HCEC 1CT (cell line): ENCODE measurements around the gene SERTAD3.
"Not testable (repeated sequence)": the region's sequence is repeated elsewhere in the genome, so short reads cannot be mapped to it uniquely, and the experiment has no call there.

ENCODE experiments used
- DNase-seq: peaks from one replicate; pipeline ENCODE4 v3.0.0-alpha.2; 2017

SERTAD3 gene

DNA sequence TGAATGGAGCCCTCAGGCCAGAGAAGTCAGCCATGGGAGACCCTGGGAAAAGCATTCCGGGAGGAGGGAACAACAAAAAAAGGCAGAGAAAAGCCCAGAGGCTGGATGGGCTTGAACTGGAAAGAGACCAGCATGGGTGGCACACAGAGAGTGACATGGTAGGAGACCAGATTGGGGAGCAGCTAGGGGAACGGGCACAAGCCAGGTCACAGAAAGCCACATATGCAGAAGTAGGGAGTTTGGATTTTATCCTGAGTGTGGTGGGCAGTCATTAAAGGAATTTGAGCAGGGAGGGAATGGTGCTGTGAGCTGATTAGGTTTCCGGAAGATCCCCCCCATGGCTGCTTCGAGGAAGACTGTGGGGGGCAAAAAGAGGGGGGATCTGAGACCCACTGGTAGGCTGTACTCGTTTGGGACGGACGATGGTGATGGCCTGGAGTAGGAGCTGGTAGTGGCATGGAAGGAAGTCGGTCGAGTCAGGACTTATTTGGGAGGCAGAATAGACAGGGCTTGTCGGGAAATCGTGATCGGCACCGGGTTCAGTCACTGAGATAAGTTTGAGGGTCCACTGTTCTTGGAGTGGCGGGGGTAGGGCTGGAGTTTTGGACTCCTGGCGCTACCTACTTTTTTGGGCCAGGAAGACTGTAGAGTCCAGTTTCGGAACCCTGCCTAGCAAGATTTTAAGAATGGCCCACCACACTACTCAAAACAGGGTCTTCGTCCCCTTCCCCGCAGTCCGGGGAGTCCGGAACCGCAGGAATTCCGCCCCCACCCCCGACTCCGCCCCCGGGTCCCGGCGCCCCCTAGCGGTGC is 19.3 kb downstream of the SERTAD3 start:
- DNase-seq = peak; percentile 27

DNA sequence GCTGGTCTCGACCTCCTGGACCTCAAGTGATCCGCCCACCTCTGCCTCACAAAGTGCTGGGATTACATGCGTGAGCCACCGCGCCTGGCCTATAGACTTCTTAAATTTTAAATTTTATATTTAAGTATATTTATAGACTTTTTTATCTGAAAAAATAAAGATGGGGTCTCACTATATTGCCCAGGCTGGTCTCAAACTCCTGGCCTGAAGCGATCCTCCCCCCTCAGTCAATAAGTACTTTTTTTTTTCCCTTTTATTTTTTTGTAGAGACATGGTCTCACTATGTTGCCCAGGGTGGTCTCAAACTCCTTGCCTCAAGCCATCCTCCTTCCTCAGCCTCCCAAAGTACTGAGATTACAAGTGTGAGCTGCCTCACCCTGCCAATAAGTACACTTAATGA is 20.2 kb downstream of the SERTAD3 start:
- no peak for DNase-seq

DNA sequence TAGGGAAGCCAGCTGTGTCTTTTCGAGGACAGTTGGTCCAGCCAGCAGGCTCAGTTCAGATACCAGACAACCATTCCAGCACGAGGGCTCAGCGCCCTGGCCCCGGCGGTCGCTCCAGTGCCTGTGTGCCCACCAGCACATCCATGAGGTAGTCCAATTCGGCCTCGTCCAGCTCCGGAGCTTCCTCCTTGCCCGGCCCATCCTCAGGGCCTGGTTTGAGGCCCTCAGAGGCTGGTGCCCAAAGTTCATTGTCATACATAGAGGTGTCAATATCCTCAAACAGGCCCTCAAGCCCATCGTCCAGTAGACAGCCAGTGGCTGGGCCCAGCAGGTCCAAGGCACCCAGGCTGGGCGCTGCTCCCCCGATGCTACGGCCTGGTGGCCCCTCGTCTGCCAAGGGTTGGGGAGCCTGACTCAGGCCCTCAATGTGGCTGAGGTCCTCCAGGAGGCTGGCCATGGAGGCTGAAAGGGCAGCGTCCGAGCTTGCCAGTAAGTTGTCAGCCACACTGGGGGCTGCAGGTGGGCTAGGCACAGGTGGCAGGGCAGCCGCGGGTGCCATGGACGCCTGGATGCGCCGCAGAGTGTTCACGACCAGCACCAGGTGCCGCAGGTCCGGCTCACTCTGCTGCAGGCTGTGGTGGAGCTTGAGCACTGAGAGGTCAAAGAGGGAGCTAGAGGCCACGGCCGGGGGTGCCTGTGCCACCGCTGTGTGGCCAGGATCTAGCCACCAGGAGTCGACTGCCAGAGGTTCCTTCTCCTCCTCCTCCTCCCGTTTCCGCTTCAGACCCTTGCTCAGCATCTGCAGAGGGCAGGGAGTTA is 21.2 kb downstream of the SERTAD3 start:
- no peak for DNase-seq

DNA sequence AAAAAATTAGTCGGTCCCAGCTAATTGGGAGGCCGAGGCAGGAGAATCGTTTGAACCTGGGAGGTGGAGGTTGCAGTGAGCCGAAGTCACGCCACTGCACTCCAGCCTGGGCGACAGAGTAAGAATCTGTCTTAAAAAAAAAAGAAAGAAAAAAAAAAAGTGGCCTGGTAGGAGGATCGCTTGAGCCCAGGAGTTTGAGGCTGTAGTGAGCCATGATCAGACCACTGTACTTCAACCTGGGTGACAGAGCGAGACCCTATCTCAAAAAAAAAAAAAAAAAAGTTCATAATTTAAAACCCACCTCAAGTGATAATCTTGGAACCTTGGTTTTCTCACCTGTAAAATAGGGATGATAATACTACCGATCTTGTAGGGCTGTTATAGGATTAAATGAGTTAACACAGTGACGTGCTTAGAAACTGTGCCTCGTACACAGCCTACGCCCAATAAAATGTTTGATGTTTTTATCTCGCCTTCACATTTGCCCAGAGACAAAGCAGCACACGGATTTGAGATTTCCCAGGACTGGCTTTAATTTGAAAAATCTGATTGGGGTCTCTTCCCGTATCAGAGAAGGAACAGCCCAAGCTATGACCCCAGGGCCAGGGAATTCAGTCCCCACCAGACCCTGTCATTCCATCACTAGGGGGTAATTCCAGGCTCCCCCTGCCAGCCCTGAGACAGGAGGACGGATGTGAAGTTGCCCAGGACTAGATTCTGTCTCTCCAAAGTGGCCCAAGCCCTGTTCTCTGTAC is 22.0 kb downstream of the SERTAD3 start:
- DNase-seq = no peak

DNA sequence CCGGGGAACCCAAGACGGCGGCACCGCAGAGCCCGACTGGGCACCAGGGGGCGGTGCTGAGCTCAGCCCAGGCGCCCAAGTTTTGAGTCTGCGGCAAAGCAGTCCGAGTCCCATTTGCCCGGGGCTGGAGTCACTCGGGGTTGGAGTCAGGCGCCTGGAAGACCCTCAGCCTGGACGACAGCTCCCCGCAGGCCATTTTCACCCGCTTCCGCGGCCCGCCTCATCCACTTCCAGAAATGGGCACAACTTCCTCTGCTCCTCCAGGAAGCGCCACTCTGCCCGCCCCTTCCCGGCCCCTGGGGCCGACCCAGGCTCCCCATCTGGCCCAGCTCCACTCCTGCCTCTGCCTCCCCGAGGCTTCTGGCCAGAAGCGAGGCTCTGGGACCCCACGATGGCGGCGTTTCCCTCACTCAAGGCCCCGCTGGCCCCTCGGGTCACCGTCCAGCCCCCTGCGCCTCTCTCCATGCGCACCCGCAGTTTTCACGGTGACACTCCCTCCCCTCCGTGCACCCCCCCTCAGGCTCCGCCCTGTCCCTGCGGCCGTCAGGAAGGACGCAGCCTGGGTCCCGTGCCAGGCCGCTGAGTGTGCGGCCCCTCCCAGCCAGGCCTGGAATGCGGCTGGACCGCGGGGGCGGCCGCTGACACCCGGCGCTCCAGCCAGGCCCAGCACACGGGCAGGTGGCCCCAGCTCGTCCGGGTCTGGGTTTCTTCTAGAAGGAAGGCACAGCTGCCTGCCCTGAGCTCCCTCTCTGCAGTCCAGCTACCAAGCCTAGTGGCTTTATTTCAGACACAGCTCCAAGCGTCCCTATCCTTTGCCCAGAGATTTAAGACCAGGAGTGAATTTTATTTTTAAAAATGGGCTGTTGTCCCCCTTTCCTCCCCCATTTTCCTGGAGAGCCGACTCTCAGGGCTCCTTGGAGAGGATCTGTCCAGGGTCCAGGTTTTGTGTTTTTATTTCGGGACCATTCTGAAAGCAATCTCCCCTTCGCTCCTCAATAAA is 23.1 kb downstream of the SERTAD3 start:
- peak; percentile 91 for DNase-seq

DNA sequence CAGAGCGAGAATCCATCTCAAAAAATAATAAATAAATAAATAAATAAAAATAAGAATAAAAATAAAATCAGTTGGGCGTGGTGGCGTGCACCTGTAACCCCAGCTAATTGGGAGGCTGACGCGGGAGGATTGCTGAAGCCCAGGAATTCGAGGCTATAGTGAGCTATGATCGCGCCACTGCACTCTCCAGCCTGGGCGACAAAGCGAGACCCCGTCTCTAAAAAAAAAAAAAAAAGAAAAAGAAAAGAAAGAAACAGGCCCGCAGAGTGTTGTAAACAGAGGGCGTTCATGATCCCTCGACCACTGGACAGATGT is 23.7 kb downstream of the SERTAD3 start:
- no peak for DNase-seq

DNA sequence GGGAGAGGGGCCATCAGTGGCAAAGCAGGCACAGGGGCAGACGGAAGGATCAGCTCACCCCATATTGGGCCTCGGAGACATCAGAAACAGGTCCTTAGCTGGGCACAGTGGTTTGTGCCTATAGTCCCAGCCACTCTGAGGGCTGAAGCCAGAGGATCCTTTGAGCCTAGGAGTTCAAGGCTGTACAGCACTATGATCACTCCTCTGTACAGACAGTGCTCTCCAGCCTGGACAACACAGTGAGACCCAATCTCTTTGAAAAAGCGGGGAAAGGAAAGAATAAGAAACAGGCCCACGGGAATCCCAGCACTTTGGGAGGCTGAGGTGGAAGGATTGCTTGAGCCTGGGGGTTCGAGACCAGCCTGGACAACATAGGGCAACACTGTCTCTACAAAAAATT is 24.4 kb downstream of the SERTAD3 start:
- no peak for DNase-seq

DNA sequence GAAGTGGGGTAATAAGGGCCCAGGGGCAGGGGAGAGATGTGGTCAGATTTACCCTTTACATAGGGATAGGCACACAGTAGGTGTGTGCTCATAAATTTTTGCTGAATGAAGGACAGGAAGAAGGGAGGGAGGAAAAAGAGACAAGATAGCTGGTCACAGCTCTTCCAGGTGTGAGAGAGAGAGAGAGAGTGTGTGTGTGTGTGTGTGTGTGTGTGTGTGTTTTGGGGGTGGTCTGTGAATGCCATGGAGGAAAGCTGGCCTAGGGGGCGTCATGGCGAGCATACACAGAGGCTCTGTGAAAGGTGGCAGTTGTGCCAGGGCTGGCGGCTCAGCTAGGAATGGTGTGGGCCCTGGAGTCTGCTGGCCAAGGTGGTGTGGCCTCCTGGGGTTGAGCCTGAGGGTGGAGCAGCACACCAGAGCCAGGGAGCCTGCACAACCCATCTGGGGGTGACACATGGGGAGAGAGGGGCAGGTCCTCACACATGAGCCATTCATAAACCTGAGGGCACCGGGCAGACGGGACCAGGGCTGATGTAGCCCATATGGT is 25.0 kb downstream of the SERTAD3 start:
- no peak for DNase-seq

DNA sequence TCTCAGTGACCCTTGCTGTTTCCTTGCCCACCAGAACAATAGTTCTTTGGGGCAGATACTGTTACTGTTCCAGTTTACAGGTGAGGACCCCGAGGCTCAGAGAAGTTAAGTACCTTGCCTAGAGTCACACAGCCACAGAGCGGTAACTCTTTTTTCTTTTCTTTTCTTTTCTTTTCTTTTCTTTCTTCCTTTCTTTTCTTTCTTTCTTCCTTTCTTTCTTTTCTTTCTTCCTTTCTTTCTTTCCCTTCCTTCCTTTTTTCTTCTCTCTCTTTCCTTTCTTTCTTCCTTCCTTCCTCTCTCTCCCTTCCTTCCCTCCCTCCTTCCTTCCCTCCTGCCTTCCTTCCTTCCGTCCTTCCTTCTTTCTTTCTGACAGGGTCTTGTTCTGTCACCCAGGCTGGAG is 26.1 kb downstream of the SERTAD3 start:
- DNase-seq = no peak

DNA sequence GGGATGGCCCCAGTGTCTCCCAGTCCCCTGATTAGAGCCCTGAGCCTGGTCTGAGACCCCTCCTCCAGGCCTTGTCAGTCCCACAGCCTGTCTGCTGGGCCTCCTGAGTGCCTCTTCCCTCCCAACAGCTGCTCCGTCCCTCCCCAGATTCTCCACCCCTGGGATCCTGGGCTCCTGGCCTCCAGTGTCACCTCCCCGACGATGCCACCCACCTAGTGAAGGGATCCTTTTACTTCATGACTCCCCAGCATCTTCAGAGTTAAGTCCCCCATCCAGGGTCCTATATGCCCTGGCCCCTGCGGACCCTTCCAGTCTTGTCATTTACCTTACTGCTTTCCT is 26.5 kb downstream of the SERTAD3 start:
- no peak for DNase-seq

DNA sequence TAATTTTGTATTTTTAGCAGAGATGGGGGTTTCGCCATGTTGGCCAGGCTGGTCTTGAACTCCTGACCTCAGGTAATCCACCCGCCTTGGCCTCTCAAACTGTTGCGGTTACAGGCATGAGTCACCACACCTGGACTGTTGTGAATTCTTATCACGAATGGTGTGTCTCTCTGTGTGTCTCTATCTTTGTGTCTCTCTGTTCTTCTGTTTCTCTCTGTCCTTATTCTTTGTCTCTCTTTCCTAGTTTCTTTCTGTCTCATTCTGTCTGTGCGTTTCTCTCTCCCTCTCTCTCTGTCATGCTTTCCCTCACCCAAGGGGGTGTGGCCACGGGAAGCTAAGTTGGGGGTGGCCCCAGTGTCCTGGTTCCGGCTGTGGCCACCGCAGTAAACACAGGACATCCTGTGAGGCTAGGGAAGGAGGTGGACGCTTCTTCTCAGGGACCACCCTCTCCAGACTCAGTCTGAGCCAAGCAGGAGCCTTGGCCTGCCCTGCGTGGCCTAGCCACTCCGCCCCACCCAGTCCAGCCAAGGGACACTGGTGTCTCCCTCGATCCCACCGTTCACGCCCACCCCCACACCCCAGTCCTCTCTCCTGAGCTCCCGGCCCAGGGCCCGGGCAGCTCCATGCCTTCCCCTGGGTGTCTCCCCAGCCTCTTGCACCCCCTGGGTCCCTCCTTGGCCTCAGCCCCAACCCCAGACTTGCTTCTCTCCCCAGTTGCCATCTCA is 27.1 kb downstream of the SERTAD3 start:
- no peak for DNase-seq

DNA sequence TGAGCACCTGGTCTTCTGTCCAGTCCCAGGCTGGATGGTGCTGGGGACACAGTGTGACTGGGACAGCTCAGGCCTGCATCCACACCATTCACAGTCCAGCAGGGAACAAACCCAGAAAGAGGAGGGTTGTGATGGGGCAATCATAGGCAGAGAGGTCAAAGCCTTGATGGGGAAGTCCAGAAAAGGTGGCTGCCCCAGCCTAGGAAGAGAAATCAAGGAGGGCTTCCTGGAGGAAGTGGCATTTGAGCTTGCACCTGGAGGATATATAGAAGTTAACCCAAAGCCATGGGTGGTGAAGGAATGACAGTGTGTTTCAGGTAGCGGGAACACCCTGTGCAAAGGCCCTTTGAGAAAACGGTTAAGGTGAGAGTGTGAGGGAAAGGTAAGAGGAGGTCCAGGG is 28.4 kb downstream of the SERTAD3 start:
- DNase-seq = no peak

DNA sequence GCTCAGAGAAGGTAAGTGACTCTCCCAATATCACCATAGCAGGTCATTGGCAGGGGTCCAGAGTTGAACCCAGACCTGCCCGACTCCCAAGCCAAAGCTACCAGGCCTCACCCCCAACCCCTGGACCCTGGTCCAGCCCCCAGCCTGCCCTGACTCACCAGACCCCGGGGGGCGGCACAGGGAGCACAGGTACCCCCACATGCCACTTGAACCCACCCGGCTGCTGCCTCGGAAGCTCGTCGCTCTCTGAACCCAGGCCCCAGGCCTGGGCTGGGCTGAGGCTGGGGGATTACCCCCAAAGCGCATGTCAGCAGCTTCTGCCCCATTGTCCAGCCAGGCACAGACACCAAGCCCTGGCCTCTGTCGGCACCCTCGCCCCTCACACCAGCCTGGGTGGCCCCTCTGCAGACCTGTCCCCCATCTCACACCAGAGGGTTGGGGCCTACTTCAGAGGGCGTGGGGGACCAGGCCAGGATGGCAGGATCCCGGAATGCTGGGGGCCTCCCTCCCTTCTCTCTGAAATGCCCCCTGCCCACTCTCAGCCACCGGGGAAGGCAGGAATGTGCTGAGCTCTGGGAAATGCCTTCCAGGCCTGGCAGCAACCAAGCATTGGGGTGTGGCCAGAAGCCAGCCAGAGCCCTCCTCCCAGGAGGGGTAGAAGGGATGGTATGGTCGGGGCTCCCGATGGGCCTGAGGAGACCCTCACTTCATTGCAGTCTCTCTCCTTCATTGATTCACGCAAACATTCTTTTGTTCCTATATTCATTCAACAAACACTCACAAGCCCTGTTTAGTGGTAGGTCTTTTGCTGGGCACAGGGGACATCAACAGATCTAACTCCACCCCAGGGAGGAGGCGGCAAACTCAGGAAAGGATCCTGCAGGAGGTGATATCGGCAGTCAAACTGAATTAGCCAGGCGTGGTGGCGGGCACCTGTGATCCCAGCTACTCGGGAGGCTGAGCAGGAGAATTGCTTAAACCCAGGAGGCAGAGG is 29.3 kb downstream of the SERTAD3 start:
- DNase-seq = no peak

DNA sequence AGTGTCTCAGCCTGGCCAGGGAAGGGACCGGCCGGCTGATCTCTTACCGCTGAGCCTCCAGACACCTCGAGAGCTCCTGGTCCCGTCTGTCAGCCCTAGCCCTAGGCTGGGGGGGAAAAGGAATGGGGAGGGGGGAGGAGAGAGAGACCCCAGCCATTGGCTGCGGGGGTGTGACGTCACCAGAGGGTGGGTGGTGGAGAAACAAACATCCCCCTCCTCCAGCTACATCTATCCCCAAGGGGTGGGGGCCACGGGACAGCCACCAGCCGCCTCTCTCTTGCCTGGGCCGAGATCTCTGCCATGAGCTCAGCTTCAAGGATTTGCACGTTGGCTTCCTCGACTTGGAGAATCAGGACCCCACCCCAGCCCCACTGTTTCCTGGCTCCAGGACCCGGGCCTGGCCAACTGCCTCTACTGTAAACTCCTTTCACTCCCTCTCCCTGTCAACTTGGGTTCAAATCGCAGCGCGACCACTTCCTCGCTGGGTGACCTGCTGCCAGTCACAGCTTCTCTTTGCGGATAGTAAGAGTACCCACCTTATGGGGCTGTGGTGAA is 30.8 kb downstream of the SERTAD3 start, which contains the start of gene PRX:
PRX (minus strand) TSS at position 88 of the 555 bp plus-strand sequence. CDS start 5,446 bp downstream, outside the sequence.
- DNase-seq = no peak

DNA sequence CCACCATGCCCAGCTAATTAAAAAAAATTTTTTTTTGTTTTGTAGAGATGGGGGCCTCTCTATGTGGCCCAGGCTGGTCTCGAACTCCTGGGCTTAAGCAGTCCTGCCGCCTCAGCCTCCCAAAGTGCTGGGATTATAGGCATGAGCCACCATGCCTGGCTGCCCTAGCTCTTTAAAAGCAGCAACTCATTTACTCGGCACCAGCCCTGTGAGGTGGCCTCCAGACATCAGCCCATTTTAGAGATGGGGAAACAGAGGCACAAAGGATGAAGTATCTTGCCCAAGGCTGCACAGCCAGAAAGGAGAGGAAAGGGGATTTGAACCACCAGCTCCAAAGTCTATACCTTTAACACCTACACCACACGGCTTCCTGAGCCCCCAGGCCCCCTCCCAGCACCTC is 31.3 kb downstream of the SERTAD3 start:
- DNase-seq = no peak

DNA sequence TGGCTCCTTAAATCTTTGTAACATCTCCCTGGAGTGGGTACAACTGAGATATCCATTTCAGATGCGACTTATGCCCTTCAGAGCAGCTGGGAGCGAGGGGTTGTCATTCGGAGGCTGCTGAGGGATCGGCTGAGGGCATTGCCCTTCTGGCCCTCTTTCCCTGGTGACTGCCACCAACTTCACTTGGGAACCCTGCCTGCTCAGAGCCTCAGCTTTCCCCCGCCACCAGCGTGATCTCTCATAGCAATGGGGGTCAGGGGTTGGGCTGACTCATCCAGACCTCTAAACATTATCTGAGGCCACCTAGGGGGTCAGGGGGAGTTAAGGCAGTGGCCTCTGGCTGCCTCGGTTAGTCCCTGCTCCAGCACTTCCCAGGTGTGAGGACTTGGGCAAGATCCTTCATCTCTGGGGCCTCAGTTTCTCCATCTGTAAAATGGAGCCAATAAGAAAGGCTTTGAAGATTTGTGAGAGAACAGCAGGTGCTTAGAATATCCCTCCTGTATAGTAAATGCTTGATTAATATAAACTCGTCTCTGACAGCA is 32.1 kb downstream of the SERTAD3 start:
- DNase-seq = no peak

DNA sequence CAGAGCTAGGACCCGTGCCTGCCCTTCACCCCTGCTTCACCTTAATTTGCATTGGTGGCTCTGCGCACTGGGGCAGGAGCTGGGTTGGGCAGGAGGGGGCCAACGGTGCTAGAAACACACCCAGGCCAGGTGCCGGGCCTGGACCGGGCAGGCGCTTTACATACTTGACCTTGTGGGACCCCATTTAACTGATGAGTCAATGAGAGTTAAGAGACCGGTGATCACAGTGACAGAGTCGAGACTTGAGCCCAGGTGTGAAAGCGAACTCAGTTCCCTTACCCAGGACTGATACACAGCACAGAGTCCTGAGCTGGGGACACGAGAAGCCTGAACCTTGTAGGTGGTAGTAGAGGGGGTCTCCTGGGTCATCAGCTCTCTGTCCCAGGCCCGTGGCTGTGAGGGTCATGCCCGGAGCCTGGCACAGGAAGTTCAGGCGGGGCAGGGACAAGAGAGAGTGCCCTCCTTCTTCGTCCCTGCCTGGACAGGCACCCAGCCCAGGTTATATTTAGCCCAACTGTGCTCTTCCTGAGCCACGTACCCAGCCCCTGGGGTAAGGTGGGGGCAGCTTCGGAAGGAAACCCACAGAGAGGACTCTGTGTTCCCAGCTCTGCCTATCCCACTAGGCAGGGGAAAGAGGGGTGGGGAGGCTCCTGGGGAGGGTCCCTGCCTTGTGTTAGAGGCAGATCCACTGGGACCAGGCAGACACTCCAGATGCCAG is 32.9 kb downstream of the SERTAD3 start:
- no peak for DNase-seq

DNA sequence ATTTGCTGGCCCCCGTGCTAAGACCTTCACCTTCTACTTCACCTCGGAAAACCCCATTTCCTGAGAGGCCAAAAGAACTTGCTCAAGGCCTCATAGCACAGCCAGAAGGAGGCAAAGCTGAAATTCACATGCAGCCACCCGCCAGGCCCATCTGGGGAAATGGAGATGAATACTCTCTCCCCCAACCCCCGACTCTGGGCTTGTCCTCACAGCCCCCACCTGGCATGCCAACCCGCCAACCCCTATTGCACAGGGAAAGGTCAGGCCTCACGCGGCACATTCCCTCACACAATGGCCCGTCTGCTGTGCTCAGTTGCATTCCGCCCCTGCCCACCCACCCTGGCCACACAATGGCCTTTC is 34.1 kb downstream of the SERTAD3 start:
- no peak for DNase-seq

DNA sequence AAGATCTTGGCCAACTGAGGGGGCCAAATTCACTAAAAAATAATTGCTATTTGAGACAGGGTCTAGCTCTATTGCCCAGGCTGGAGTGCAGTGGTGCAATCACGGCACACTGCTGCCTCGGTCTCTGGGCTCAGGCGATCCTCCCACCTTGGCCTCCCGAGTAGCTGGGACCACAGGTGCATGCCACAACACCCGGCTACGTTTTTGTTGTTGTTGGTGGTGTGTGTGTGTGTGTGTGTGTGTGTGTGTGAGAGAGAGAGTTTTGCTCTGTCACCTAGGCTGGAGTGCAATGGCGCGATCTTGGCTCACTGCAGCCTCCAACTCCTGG is 35.6 kb downstream of the SERTAD3 start:
- not testable (repeated sequence) for DNase-seq
